Measurements from ENCODE around the gene SGTA.

- TF ChIP-seq CTCF (IDR thresholded peaks at IDR 0.05) (no peak), ZFX (IDR thresholded peaks at IDR 0.05; ENCODE audit: borderline replicate concordance) (no peak)
Observed at GRCh38 chr19:2732157-2732725, 50.8 kb downstream of the SGTA start.
